ENCODE data around the gene MISFA. TPM values are rescaled to one million over a fixed set of nuclear protein-coding genes. Genes with fewer than 3 reads are reported as not detected.
"Not testable (repeated sequence)": the region's sequence is repeated elsewhere in the genome, so short reads cannot be mapped to it uniquely, and the experiment has no call there.

Gene MISFA
- total RNA-seq, 1 donor from 2014 or later = 0.20 TPM

DNA sequence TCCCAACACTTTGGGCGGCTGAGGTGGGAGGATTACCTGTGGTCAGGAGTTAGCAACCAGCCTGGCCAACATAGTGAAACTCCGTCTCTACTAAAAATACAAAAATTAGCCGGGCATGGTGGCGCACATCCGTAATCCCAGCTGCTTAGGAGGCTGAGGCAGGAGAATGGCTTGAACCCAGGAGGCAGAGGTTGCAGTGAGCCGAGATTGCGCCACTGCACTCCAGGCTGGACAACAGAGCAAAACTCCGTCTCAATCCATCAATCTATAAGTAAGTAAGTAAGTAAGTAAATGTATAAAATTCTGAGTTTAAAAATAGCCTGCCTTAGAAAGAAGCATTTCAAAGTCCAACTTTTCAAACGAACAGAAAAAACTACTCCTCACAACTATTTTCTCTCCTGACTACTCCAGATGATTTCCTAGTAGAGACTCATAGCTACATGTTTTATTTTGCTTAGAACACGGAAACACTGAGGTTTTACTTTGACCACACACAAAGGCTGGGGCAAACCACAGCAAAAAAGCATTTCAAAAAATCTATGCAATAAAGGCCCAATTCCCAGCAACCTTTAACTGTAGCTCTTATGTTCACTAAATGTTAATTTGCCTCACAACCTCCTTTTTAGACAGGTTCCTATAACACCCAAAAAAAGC lies 18.2 kb downstream of the MISFA start:
- DNase-seq (ENCODE audit: low read depth in 2 of 2) = peak in 1 of 2 donors; percentile 8

DNA sequence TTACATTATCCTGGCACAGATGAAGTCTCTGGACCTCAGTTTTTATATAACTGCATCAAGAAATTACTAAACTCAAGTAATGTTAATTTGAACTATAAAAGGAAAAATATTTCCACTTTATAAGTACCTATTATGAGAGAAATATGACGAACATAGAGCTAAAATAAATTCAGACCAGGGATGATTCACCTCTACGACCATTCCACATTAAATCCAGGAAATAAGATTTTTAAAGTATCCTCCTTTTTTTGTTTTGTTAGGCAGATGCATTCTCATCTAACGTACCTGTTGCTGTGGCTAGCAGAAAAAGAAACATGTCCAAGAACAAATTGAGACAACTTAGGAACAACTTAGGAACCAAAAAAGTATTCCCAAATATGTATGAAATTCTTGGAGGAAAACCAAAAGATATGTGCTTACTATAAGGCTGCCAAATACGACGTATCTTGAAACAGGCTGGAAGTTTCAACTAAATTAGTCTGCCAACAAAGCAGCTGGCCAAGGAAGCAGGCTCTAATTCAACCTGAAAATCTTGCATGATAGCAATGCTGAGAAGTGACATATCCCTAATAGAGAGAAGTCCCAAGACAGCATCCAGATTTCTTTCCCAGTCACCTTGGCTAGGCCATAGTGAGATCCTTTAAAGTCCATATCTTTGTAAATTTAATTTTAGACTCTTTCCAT lies 18.9 kb downstream of the MISFA start:
- peak; percentile 8 to 12 for DNase-seq (ENCODE audit: low read depth in 2 of 2)

DNA sequence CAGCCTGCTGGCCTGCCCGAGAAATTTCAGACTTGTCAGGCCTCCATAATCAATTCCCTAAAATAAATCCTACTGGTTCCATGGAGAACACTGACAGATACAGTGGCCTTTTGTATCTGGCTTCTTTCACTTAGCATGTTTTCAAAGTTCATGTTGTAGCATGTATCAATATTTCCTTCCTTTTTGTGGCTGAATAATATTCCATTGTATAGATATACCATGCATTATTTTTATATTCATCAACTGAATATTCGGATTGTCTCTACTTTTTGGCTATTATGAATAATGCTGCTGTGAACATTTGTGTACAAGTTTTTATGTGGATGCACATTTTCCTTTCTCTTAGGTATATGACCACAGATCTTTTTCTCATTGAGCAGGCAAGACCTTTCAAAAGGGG lies 24.1 kb downstream of the MISFA start:
- no peak for DNase-seq (ENCODE audit: low read depth in 2 of 2)

DNA sequence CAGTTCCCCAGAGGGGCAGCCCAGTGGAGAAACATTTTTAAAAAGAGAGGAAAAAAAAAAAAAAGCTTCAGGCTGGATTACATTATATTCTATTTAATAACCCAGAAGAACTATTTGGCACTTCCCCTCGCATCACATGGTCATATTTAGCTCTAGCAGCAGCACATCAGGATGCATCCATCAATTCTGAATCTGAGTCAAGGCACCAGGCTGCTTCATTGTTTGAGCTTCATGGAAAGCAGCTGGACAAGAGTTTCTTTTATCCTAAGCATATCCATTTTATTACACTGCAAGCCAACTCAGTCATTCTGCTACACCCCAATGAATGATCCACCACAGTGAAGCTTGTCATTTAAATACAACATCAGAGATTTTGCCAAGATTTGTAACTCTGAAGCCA lies 24.6 kb downstream of the MISFA start:
- peak in 1 of 2 donors; percentile 28 for DNase-seq (ENCODE audit: low read depth in 2 of 2)

DNA sequence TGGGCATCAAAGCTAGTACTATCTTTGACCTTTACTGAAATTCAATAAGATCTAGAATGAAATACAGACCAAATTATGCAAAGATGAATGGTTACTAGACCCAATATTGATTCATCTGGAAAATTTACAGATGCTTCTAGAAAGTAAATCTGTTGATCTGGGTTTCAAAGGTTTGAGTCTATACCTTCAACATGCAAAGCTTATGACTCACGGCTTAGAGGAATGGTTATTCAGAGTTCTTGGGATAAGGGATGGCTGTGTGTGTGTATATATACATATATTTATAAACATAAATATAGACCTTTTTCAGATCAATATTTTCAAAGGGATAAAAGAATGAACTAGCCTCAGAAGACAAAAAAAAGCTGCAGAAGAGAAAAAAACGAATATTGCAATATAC lies 33.3 kb downstream of the MISFA start:
- DNase-seq (ENCODE audit: low read depth in 2 of 2) = no peak

DNA sequence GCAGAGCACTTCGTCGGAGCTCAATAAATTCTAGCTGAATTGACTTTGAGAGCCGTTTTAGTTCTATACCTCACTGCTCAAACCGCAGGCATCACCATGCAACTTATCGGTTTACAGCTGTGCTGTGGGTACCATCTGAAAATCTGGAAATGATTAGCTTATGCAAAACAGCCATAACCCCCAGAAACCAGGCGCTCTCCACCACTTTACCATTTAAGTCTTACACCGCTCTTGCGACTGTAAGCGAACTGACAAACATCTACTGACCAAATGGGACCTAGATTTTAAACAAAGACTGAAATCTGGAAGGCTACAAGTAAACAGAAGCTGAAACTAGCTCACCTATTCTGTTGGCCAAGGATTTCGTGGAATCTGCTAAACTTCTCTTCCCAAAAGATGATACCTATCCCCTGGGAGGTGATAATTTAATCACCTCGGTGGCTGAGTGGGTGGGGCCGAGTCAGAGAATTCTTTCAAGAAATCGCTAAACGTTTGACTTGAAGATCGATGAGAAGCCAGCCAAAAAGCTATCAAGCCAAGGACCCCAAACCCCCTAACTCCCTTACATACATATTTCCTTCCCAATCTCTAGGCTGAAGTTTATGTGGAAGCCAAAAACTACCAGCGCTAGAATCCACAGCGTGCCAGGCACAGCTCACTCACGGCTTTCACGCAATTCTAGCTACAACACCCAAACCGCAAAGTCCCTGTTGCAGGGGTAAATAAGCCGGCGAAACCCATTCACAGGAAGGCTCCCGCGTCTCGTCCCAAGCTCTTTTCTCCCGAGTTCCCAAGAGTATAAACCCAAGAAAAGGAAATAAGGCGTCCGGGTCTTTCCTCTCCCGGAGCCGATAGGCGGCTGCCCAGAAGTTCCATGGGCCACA lies 33.9 kb downstream of the MISFA start:
- DNase-seq (ENCODE audit: low read depth in 2 of 2) = peak; percentile 1 to 31

DNA sequence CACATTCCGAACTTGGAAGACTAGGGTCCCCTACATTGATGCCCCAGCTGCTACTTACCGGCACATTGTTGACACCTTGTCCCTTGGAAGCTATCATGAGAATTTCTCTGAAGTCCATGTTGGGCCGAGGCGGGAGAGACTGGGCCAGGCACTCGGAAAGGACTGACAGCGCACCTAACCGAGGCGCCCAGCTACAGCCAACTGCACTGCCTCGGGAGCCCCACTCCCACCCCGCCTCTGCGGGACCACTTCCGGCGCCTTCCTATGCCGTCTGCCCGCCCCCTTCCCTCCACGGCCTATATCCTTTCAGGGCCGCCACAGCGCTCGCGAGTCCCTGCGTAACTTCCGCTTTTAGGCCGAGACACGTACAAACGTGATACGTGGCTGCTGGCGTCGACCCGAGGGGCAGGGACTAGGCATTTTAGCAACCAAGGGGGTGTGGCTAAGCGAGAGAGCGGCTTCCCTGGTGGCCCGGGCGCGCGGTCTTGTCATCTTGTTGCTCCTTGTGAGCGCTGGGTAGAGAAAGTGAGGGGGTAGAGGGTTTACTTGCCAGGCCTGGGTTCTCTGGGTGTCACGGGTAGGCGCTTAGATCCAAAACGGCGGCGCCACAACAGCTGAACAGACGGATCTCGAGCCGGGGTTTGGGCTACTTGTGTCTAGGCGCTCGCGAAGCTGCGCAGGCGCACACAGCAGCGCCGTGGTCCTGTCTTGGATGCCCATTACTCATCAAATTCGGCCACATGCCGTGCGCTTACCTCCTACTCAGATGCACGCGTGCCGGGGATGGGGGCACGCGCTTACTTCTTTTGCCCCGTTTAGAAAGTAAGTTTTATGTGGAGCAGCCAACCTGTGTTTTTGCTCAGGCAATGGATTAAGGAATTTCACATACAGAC lies 34.8 kb downstream of the MISFA start, which contains the start of gene SPTY2D1:
Gene SPTY2D1 (minus strand): TSS at position 203 of the 893 bp plus-strand sequence. CDS start 85 bp downstream, at position 118.
- peak; percentile 100 for DNase-seq (ENCODE audit: low read depth in 2 of 2)

DNA sequence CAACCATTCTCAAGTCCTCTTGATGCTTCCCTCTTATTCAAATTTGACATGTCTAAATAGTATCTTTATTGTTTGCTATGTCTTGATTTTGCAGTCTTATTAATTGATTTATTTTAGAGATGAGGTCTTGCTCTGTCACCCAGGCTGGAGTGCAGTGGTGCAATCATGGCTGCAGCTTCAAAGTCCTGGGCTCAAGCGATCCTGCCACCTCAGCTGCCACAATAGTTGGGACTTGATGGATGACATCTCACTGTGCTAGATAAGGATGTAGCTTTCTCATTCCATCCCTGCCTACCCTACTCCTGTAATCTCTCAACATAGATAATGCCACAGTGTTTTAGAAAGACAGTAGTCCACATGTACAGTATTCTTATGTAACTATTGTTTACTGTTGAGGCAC lies 42.1 kb downstream of the MISFA start:
- DNase-seq (ENCODE audit: low read depth in 2 of 2) = no peak

DNA sequence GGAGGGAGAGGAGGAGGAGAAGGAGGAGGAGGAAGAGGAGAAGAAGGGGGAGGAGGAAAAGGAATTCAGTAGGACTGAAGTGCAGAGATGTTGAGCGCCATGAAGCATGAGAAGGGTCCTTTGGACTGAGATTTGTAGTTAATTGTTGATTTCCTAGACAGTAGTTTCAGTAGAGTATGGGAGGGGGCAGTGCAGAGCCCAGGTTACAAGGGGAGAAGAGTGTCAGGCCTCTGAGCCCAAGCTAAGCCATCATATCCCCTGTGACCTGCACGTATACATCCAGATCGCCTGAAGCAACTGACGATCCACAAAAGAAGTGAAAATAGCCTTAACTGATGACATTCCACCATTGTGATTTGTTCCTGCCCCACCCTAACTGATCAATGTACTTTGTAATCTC lies 43.4 kb downstream of the MISFA start:
- not testable (repeated sequence) for DNase-seq (ENCODE audit: low read depth in 2 of 2)

DNA sequence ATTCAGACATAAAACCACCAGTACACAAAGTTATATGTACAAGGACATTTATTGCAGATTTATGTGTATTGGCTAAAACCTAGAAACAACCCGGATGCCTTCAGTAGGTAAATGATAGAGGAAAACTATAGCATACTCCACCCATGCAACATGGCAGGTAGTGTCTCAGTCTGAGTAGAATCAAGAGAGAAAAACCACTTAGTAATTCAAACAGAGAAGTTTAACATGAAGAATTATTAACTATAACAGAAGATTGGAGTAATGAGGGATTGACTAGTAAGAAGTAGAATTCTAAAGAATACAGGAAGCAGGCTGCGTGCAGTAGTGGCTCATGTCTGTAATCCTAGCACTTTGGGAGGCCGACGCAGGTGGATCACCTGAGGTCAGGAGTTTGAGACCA lies 50.8 kb downstream of the MISFA start:
- DNase-seq (ENCODE audit: low read depth in 2 of 2) = no peak

DNA sequence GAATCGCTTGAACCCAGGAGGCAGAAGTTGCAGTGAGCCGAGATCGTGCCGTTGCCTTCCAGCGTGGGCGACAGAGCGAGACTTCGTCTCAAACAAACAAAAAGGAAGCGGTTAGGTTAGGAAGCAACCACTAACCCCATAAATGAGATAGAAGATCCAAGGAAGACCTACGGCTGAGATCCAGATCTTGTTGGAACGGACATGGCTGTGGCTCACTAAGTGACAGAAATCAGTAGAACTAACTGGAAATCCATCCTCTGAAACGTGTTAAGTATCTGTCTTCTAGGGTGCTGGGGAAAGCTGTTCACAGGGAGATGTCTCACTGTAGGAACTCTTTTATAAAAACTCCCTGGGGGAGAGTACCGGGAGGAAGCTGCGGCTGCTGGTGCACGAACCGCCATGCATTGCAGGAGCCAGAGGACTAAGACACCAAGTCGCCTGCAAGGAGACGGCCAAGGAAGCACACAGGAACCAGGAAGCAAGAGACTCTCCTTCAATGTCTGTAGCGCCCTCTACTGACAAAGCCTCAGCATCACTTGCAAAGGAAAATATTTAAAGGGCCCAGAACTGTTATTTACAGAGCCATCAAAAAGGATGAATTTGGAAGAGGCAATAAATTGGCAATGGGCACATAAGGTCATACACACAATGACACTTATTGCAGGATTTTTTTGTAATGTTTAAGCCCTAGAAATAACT lies 51.4 kb downstream of the MISFA start:
- DNase-seq (ENCODE audit: low read depth in 2 of 2) = peak; percentile 40 to 79

Other genes with a start within 250 kb of the MISFA start
- gene LDHA, start 205.2 kb upstream of the MISFA start, total RNA-seq = 207 and 243 TPM in 2 replicates
- gene LDHC, start 187.5 kb upstream of the MISFA start, total RNA-seq = not detected in 2 replicates
- gene LDHAL6A, start 143.9 kb upstream of the MISFA start, total RNA-seq = not detected in 2 replicates
- 37.3 and 60.1 TPM in 2 replicates for gene TSG101, start 72.8 kb upstream of the MISFA start, total RNA-seq
- gene UEVLD, start 11.1 kb upstream of the MISFA start, total RNA-seq = 15.5 and 15.9 TPM in 2 replicates
- 7.2 and 9.3 TPM in 2 replicates for gene SPTY2D1, start 34.6 kb downstream of the MISFA start, total RNA-seq
- gene TMEM86A, start 99.0 kb downstream of the MISFA start, total RNA-seq = 2.4 and 6.3 TPM in 2 replicates
- under 0.01 and 0.22 TPM in 2 replicates for gene IGSF22, start 126.4 kb downstream of the MISFA start, total RNA-seq
- not detected in 2 replicates for gene PTPN5, start 192.0 kb downstream of the MISFA start, total RNA-seq